GM19240 (cell line): ENCODE measurements around the gene LBX1.

Experiments
- DNase-seq: peaks from one replicate; pipeline ENCODE4 v3.0.0; 2011; ENCODE audit warnings: low spot score; ENCODE audit not compliant: insufficient read length

Gene LBX1

DNA sequence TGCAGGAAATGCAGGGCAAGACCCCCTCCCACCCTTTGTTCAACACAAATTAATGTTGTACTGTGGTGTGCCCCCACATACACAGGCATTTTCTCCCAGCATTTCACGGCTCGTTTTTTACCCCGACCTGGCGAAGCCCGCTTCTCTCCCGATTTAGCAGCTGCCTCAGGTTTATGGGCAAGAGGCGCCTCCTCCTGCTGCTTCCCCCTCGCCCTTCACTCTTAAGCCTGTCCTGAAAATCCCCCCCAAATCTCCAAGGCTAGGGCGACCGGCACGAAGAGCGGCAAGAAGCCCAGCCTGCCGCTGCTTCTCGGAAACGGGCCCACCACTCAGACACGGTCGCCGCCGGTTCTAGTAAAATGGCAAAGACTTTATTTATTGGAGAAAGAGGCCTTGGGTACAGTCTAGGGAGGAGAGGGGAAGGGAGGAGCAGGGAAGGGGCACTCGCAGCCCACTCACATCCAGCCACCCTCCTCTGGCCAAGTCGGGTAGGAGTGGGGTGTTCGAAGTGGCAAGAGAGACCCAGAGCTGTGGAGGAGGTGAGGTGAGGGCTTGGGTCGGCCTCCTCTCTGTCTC lies 3.3 kb downstream of the LBX1 start:
- DNase-seq = no peak

DNA sequence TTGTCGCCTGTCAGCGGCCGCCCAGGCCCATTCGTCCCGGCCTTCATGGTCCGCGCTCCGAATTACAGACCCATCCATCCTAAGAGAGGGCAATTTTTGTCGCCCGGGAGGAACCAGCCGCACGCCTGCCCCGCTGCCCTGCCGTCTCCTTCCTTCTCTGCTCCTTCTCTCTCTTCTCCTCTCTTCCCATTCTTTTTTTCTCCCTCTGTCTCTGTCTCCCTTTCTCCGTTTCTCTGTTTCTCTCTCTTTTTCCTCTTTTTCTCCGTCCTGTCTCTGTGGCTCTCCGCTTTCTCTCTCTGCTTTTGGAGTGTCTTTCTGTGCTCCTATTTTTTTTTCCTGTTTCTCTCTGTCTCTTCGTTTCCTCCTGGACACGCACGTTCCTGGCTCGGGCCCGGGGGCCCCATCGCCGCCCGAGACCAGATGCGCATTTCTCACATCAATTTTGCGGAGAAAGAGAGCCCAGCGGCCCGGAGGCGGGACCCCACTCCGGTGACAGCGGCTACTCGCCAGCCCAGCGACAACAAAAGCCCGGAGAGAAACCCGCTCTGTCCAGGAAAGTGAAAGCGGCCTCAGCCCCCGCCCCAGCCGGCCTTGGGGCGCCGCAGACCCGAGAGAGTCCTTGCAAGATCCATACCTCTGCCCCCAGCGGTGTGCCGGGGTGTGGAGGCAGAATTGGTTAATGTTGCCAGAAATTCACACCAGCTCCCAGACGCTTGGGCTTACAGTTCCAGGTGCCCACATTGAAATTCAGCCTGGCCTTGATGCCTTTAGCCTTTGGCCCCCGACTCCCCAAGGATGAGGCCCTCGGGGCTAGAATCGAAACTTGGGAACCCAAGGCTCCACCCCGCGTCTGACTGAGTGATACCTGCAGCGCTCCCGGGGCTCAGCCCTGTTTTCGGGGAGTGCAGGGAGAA lies 4.1 kb downstream of the LBX1 start:
- DNase-seq = no peak

DNA sequence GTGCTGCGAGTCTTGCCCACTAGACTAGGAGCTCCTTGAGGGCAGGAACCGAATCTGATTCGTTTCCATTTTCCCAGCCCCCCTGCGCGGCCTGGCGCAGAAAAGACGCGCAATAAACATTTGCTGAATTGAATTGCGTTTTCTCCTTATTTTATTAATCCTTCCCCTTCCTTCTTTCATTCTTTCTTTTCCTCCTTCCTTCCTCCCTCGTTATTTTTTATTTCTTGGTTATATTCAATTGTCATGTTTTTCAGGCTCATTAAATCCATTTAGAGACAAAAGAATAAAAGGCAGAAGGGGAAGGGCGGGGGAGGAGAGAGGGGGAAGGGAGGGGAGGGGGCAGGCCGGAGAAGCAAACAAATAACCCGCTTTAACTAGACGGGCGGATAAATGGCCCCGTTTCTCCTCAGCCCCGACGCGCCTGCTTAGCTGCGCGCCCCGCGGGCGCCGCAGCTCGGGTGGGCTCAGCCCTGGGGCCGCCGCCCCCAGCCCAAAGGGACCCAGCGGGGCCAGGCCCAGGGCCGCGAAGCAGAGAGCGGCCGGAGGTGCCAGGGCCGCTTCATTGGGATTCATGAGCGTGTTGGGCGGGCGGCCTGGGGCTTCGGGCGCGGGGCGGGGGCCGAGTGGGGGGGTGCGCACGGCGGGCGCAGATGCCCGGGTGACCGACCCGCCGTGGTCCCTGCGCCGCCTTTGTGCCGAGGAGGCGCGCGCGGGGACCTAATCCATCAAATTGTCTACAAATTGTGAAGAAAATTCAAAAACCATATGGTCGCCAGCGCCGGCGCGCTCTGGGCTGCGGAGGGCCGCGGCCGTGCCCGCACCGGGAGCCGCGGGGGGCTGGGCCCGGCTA lies 5.0 kb downstream of the LBX1 start:
- DNase-seq = no peak

DNA sequence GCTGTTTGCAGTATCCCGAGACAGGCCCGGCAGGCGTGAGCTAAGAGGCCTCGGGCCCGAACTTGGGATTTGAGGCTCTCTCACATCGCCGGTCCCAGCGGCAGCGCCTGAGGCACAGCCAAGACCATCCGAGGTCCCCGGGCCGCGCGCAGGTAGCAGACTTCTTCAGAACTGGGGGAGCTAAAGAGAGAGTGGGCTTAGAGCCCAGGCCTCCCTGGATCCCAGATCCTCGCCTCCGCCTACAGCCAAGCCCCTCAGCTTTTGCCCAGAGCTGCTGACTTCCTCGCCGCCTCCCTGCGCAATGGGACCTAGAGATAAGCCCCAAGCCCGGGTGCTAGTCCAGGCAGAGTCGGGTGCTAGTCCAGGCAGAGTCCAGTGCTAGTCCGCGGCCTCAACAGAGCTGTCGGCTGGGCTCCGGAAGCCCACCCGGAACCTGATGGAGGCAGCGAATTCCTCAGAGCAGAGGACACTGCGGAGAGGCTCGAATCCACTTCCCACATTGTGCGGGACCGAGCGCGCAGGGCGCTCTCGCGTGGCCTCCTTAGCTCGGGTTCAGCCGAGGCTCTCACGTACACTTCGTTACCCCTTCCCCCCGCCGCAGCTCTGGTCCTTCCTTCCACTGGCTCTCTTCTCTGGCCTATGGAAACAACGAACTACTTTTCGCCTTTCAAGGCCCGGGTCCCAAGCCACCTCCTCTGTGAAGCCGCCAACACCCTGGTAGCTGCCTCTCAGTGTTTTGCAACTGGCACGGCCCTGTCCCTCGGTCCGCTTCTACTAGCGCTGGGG lies 5.8 kb downstream of the LBX1 start:
- DNase-seq = no peak

DNA sequence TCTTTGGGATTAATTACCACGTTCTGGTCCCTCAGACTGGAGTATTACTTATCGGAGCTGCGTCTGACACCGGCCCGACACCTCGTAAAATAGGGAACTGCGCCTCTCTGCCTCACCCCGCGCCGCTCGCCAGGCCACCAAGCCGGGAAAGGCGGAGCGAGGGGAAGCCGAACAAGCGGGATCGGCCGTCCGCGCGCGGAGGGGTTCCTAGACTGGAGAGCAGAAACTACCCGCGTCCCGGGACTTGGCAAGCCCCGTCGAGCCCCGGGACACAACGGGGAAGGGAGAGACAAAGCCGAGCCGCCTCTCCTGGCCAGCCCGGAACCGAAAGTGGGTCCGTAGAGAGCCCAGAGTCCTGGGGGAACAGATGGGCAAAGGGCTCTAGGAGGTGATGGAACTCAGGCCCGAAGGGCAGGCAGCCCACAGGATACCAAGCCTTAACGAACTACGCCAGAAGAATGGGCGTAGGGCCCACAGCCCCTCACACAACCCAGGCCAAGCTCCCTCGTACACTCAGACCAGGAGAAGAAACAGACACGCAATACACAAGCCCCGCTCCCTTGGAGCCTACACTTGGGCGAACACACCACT lies 6.5 kb downstream of the LBX1 start:
- DNase-seq = no peak

DNA sequence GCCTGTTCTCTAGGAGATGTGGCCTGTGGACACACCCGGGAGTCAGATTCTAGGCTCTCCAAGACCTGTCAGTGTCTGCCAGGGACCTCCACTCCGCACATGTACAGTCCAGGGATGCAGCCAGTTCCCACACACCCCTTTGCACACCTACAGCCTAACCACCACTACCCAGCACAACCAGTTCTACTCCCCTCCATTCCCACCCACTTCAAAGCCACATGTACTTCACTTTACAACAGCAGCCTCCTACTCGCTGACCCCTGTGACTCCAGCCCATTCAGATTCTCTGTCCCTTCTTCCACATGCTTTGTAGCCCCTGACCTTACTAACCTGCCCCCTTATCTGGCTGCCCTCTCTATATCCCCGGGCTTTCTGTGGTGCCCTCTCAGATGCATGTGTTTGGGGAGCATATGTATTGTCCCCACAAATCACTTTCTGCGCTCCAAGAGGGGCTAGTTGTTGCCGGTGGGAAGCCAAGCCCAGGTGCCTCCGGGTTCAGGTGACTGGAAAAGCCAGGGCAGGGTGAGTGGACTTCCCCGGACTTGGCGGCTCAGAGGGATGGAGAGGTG lies 7.2 kb downstream of the LBX1 start:
- no peak for DNase-seq

DNA sequence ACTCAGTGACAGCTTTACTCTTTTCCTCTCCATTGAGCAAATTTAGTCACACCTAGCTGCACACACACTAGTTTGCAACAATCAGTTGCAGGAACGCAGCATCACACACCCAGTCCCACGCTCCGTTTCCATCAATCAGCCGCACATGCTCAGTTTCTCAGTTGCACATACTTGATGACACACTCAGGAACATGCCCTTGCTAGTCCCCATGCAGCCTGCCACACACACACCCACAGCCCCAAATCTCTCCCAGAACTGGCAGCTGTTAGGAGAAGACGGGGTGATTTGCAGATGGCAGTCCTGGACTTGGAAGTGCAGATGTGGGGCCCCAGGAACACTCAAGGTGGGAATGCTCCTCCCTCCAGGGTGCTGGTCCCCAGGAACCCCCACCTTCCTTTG lies 7.7 kb downstream of the LBX1 start:
- no peak for DNase-seq

DNA sequence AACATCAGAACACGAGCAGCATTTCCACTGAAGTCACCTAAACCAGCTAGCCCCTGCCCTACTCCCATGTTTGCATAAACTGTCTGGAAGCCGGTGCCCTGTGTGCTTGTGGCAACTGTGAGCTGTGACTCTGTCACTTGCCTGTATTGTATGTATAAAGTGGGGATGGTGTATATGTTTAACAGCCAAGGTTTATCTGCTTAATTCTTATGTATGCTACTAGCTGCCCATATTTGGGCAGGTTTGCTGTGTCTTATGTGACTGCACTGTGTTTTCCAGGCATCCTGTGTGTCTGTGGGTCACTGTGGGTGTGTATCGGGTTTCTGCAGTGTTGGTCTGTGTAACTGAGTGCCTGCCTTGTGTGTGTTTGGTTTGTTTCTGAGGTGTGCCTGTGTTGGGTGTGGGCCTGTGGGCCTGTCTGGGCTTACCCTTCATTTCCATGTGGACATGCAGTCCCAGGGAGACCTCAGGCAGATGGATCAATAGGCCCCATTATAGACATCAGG lies 9.3 kb downstream of the LBX1 start:
- DNase-seq = no peak

DNA sequence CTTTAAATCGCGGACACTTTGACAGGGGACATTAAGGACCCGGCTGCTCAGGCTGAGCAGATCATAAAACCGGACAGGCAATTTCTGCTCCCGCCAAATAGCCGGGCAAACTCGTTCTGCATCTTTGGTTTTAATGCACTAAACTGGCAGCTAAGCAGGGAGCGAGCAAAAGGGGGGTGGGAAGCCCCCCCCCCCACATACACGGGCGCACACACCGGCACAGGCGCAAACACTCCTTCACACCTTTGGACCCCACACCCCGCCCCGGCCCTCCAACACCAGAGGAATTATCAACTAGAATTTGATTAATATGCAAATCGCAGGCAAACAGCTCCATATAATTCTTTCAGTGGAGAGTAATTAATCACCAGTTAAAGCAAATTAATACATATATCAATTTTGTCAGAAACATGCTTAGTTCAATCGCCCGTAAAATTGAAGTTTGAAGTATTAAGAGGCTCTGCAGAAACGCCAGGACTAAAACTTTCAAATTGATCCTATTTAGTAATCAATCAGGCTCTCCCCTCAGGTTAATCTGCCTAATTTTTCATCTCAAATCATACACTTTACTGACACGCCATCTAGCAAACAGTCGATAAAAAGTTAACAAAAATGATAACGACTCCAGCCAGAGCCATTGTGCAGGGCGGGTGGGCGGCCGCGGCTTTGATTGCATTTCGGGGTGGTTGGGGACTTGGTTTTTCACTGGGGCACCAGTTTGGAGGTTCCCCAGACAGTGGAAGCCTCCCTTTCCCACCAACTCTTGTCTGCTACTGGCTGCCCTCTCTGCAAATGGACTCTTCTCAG lies 9.9 kb downstream of the LBX1 start:
- no peak for DNase-seq

DNA sequence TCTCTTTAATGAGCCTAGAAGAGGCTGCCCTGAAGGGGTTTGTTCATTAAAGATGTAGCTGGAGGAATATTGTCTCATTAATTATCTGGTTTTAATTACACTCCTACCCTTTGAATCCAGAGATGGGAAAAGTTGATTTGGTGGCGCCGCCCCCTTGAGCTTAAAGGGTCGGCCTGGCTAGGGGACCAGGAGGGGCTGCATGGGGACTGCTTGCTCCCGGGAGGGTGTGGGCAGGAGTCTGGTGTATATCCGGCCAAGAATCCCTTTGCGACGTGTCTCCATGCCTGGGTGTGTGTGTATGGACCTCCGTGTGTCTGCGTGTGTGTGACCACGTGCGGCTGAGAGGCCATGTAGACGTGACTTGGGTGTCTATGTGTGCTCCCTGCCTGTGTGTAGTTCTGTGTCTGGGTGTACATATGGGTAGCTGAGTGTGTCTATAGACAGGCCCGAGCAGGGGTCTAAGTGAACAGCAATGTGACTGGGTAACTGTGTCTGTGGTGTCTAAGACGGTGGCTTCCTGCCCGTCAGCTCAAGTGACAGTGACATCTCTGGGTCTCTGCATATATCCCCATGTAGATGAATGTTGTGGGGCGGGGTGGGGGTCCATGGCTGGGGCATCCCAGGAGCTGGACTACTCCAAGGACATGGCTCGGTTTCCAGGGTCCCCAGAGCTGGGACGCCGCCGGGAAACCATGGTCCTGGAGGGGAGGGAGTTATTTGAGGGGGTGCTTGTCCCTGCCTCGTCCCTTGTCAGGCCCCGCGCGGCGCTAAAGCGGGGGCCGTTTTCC lies 10.7 kb downstream of the LBX1 start:
- no peak for DNase-seq

DNA sequence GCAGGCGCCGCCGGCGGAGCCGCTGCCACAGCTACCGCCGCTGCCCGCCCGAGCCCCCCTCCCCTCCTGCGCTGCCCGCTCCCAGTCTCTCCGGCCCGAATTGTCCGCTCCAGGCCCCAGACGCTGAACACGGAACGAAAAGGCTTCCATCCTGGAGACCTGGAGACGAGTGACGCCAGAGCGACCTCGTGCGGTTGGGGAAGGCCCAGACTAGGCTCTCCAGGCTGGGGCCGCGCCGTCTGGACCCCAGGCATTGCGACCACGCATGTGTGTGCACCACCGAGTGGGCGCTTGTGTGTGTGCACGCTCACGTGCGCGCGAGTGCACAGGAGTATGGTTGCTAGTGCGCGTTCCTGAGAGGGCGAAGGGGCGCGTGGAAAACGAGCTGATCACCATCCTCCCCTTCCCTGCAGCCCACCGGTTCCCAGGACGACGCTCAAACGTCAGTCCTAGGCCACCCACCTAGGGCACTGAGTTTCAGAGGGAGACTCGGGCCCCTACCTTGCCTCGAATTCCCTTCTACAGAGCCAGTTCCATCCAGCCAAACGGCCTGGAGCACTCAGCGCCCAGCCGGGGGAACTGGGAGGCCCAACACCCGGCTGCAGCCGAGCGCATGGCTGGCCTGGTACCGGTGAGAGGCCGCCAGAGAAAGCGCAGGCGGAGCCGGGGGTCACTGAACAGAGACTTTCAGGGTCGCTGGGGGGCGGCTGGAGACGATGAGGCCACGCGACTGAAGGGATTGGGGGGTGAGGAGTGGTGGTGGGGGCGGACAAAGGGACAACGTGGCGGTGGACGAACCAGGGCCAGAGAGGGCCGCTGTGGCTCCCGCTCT lies 11.6 kb downstream of the LBX1 start:
- no peak for DNase-seq

DNA sequence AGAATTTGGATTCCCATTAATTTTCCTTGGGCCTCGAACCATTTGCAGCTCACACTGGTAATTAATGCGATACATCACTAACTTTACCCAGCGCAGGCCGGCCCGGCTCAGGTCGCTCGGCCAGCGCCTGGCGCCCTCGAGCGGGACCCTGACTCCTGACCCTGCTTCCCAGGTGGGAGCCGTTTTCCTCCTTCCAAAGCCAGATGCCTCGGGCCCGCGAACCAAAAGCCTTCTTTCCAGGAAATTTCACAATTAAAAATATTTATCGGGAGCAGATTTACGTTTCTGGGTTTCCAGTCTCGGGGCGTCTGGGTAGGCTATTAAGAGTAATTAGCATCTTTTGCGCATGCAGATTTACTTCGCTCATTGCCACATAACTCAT lies 12.2 kb downstream of the LBX1 start:
- no peak for DNase-seq

DNA sequence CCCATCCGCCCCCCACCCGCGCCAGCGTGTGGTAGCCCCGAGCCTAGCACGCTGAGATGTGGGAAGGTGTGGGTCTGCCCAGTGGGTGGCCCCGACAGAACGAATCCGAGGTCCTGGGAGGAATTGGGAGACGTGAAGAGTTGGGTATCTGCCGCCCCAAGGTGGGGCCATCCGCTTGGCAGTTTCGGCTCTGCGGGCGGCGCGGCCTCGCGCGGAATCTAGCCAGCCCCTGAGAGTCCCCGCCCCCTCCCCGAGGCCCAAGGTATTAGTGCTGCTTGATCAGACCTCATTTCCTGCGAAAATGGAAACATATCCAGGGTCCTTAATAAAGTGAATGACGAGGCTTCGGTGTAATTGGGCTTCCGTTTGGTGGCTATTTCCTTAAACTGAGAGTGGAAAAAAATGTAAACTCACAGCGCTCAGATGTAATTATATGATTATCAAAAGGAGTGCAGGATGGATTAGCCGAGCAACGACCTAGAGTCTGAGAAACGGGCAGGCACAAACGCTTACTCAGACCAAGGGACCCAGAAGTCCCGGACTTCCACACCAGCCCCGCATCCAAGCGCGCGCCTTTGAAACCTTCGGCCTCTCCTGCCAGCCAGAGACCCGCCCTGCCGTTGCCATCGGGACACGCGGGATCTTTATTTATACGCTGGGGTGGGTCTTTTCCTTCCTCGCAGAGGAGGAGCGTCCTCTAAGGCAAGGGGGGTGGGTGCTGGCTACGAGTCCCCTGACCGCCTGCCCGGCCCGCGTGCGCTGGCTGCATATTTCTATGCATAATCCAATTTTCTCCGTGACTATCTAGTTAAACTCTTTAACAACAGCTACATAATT lies 12.8 kb downstream of the LBX1 start:
- no peak for DNase-seq

DNA sequence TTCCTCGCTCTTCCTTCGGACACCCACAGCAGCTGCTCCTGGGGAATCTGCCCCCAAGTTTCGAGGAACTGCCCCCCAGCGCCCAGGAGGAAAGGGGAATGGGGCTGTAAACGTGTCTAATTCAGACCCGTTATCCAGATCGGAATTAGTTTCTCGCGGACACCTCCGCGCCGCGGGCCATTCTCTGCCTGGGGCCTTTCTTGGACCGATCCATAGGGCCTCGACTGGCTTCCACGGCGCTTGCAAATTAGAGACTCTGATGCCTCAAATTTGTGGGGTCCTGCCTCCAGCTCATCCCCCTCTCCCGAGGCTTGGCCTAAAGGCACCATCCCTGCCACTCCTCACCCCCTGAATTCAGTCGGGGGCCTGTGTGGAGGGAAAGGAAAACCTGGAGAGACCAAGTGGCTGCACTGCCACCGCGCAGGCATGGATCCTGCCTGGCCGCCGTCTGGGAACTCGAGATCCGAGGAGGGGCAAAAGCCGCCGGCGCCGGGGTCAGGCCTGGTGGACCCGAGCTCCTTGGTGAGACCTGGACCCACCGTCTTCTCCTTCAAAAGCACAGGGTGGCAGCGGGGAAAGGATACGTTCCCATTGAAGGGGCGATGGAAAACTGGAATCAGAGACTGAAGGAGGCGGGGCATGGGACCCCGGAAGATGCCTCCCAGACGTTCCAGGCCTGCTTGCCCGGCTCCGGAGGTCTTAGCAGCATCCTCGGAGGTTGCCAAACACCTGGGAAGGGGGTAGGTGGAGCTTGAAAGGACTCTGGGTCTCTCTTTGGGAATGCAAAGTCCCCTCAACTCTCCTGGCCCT lies 13.7 kb downstream of the LBX1 start:
- DNase-seq = no peak

DNA sequence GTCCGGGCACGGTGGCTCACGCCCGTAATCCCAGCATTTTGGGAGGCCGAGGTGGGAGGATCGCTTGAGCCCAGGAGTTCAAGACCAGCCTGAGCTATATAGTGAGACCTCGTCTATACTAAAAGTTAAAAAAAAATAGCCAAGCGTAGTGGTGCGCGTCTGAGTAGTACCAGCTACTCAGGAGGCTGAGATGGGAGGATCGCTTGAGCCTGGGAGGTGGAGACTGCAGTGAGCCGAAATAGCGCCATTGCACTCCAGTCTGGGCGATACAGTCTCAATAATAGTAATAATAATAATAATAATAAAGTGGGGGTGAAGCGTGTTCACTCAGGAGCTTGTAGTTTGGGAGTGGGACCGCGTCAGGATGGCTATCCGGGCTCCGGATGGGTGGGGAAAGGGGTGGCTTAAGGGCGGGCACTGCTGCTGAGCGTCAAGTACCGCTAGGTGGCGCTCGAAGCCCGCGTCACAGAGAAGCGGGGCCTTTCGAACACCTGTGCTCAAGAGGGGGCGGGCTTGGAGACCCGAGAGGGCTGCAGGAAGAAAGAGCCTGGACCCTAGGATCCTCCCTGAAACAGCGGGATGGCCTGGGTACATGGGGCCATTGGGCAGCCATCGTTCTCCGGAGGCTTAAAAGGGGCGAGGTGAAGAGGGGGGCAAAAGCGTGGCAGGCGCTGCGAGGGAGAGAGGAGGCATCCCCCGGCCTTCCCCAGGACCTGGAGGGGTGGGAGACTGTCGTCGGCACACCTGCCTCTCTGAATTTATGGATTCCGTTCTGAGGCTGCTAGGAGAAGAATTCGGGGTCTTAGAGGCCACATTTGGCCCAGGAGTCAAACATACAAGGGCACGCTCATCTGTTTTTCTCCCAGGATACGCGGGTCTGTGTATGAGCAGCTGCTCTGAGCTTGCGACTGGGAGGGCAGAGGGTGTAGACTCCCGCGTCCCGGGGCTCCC lies 14.5 kb downstream of the LBX1 start:
- no peak for DNase-seq
